Stomach (tissue), 9 donors: ENCODE data around the gene VPS13D. TPM values are rescaled to one million over a fixed set of nuclear protein-coding genes. Genes with fewer than 3 reads are reported as not detected.
A peak's percentile ranks its signal among the peaks of the same experiment; 100 is the strongest.

Source experiments
- DNase-seq, 2 donors: peaks; one replicate each; pipeline versions ENCODE4 v3.0.0 to v3.0.0-alpha.2; 2013 to 2019
- H3K27ac ChIP-seq, 5 donors: fragments of 200-600 bp in 4 of 5; sonication (generic) in 4 of 5; one replicate each; pipeline ENCODE4 v1.5.1; 2013 to 2019; ENCODE audit warnings: mild to moderate bottlenecking in 1 of 5, moderate library complexity in 1 of 5
- H3K27me3 ChIP-seq, 3 donors: fragments of 200-600 bp; sonication (generic); one replicate each; pipeline ENCODE4 v1.5.1; 2017 to 2019; ENCODE audit warnings: mixed run types in 1 of 3
- H3K36me3 ChIP-seq, 4 donors: fragments of 200-600 bp; sonication (generic); 1 replicate in 3 of 4; 2 replicates in 1 of 4; pipeline ENCODE4 v1.5.1; 2016 to 2019
- H3K4me1 ChIP-seq, 4 donors: fragments of 200-600 bp; sonication (generic); one replicate each; pipeline ENCODE4 v1.5.1; 2016 to 2019
- H3K4me3 ChIP-seq, 4 donors: fragments of 200-600 bp; sonication (generic) in 3 of 4; one replicate each; pipeline ENCODE4 v1.5.1; 2016 to 2019; ENCODE audit warnings: mild to moderate bottlenecking in 1 of 4
- H3K9me3 ChIP-seq, 4 donors: fragments of 200-600 bp; sonication (generic); one replicate each; pipeline ENCODE4 v1.5.1; 2016 to 2019
- CTCF ChIP-seq, 7 experiments: fragments of 450-650 bp in 4 of 7; fragments of 200-600 bp in 3 of 7; sonication (generic) in 3 of 7; IDR thresholded peaks; one replicate each; pipeline ENCODE4 v1.5.1; 2016 to 2019; ENCODE audit warnings: antibody characterized with exemption in 7 of 7, control low read depth in 2 of 7, mild to moderate bottlenecking in 1 of 7
- EP300 ChIP-seq: sonication (generic); formaldehyde crosslinking; IDR thresholded peaks from one replicate; pipeline ENCODE4 v1.6.1; 2017; ENCODE audit warnings: antibody characterized with exemption
- POLR2A ChIP-seq, 4 donors: fragments of 450-650 bp; IDR thresholded peaks; one replicate each; pipeline ENCODE4 v1.6.1; 2016; ENCODE audit warnings: antibody characterized with exemption in 4 of 4, control low read depth in 2 of 4, mild to moderate bottlenecking in 1 of 4, moderate library complexity in 1 of 4
- POLR2AphosphoS5 ChIP-seq, 3 donors: sonication (generic); formaldehyde crosslinking; IDR thresholded peaks; one replicate each; pipeline ENCODE4 v1.6.1; 2016; ENCODE audit warnings: antibody characterized with exemption in 3 of 3
- WGBS, 5 donors: extraction: QIAGEN DNeasy Blood & Tissue Kit in 3 of 5; methylation state at CpG; one replicate each; pipeline versions ENCODE4 v1.1.5 to v1.1.7; 2013 to 2018; 5-methylcytosine and 5-hydroxymethylcytosine counted together
- intact Hi-C: fragments of 100-400 bp; cut with DNase I; formaldehyde crosslinking; loops from one replicate; pipeline ENCODE4 v1.15.1; 2023; ENCODE audit warnings: low total_unique reads
- polyA plus RNA-seq, 3 donors: library from polyadenylated mRNA; stranded (reverse); fragments of 200-250 nt; gene quantifications; one replicate each; pipeline ENCODE4 v1.2.3, GENCODE V29; 2013
- total RNA-seq, 5 donors: library from RNA; depleted of rRNA; stranded (reverse); fragments of >200 nt; gene quantifications; one replicate each; pipeline versions ENCODE4 v1.1.0 to v1.2.3, GENCODE V29; 2014 to 2016
- donor health status: healthy with polysubstance abuse.
- donor health status: Bipolar disorder and iron deficiency.
- donor health status: healthy.

The VPS13D gene
- total and polyA plus RNA-seq, 8 donors, result 6.7 to 106 (median 66.5) TPM

- Histone ChIP-seq H3K27me3 (no peaks in the 10 kb centered on the region), H3K4me3 (no peak overlapping the region), H3K27ac (peak overlapping the region in 4 of 5 donors; percentile 42 to 78 (median 70)), H3K4me1 (peaks cover 50 to 82% (median 65%) of the 10 kb centered on the region in 4 donors), H3K36me3 (peaks cover 20 to 49% (median 30%) of the 10 kb centered on the region in 4 donors), H3K9me3 (peaks cover 0 to 5% (median 0%) of the 10 kb centered on the region in 4 donors)
- DNase-seq, result peak; percentile 33 to 54
- no peak for TF ChIP-seq CTCF (IDR thresholded peaks at IDR 0.05)
- TF ChIP-seq POLR2A (IDR thresholded peaks at IDR 0.05), result no peak
- TF ChIP-seq EP300, result no peak
- no peak for TF ChIP-seq POLR2AphosphoS5 (IDR thresholded peaks at IDR 0.05)
- intact Hi-C loops, result no loop called here
- 63 to 74% (median 73%) methylated on average over 9 of the region's 9 CpGs for whole genome bisulfite sequencing, 5 donors
Measured at GRCh38 chr1:12405325-12406210, 175.7 kb downstream of the VPS13D start.

DNA sequence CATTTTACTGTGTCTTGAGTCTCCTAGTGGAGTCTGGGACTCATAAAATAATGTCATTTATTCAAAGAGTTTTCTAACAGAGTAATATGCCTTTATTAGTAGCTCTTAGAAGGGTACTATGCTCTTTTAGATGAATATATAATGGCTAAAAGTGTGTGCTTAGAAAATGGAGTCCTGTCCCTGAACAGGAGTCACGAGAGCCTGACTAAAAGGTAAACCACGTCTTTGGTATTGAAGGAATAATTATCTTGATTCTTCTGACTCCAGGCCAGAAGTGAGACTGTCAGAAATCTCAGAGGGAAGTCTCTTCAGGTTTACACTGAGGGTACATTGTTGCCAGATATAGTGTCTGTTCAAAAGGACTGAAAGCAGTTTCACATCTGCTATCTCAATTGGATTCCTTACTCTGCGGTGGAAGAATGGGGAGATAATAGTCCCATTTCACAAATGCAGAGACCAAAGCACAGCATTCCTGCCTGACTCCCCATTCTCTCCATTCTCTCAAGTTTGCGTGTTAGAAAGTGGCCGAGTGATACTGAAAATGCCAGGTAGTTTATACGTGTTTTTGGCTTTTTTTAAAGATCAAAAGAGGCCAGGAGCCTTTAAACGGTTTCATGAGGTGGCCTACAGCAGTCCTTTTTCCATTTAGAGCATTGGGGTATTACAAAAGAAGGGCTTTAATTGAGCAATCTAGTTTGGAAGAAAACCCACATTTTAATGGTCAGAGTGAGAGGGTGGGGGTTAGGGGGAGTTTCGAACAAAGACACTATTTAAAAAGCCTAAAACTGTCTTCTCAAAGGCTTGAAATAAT, 176.6 kb downstream of the VPS13D start:
- WGBS, 5 donors, result 42 to 55% (median 52%) methylated on average over 8 of the region's 8 CpGs
- intact Hi-C loops, result no loop called here
- Histone ChIP-seq H3K36me3 (peaks cover 20 to 43% (median 25%) of the 10 kb centered on the region in 4 donors), H3K4me1 (peaks cover 46 to 74% (median 61%) of the 10 kb centered on the region in 4 donors), H3K4me3 (no peak overlapping the region), H3K27me3 (no peaks in the 10 kb centered on the region), H3K9me3 (peaks cover 0 to 5% (median 0%) of the 10 kb centered on the region in 4 donors), H3K27ac (peak overlapping the region; percentile 23 to 78 (median 65))
- DNase-seq, result peak in 1 of 2 donors; percentile 35
- no peak for TF ChIP-seq POLR2AphosphoS5 (IDR thresholded peaks at IDR 0.05)
- TF ChIP-seq POLR2A (IDR thresholded peaks at IDR 0.05), result no peak
- no peak for TF ChIP-seq CTCF (IDR thresholded peaks at IDR 0.05)
- TF ChIP-seq EP300, result no peak

GRCh38 chr1:12407050-12407961, 177.5 kb downstream of the VPS13D start:
- H3K27me3 ChIP-seq, result no peaks in the 10 kb centered on the region
- H3K36me3 ChIP-seq, result peaks cover 20 to 41% (median 31%) of the 10 kb centered on the region in 4 donors
- H3K4me3 ChIP-seq, result no peak overlapping the region
- WGBS, 5 donors, result 36 to 42% (median 38%) methylated on average over 8 of the region's 8 CpGs
- peaks cover 38 to 65% (median 52%) of the 10 kb centered on the region in 4 donors for H3K4me1 ChIP-seq
- H3K9me3 ChIP-seq, result peaks cover 0 to 5% (median 0%) of the 10 kb centered on the region in 4 donors
- H3K27ac ChIP-seq, result peak overlapping the region in 4 of 5 donors; percentile 42 to 78 (median 70)
- TF ChIP-seq CTCF (IDR thresholded peaks at IDR 0.05), result peak in 4 of 7 experiments; percentile 14 to 26 (median 23)
- no peak for TF ChIP-seq POLR2AphosphoS5 (IDR thresholded peaks at IDR 0.05)
- peak in 1 of 2 donors; percentile 68 for DNase-seq
- intact Hi-C loops, result no loop called here
